Sigmoid colon (tissue), 4 donors: ENCODE data around the gene ITSN2.

Experiments used
- EP300 ChIP-seq, 4 donors: sonication (generic); formaldehyde crosslinking; IDR thresholded peaks; one replicate each; pipeline ENCODE4 v1.6.1; 2017; ENCODE audit warnings: antibody characterized with exemption in 4 of 4
- POLR2AphosphoS5 ChIP-seq, 4 donors: sonication (generic); formaldehyde crosslinking; IDR thresholded peaks; one replicate each; pipeline ENCODE4 v1.6.1; 2017; ENCODE audit warnings: antibody characterized with exemption in 4 of 4
- TF ChIP-seq, protein P1 (sequence below), 4 experiments: fragments of 450-650 bp in 3 of 4; fragments of 200-600 bp in 1 of 4; IDR thresholded peaks; one replicate each; pipeline ENCODE4 v1.5.1; 2016 to 2019; ENCODE audit warnings: antibody characterized with exemption in 4 of 4, mild to moderate bottlenecking in 3 of 4, moderate library complexity in 2 of 4

DNA sequence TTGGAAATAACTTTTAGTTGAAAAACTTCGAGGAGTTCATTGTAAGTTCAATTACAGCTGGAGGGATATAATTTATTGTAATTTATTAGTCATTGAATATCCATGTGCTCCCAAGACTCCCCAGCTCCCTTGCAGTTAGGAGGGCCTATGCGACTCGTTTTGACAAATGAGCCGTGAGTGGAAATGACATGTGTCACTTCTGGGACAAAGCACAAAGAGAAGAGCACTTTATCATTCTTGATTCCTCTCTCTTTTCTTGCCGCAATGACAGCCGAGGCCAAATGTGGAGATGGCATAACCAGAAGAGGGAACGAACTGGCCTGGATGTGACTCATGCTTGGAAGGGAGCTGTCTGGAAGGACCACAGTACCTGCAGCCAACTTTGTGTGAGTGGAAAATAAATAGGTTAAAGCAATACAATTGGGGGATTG lies 44.2 kb upstream of the ITSN2 start:
- TF ChIP-seq, protein P1, sequence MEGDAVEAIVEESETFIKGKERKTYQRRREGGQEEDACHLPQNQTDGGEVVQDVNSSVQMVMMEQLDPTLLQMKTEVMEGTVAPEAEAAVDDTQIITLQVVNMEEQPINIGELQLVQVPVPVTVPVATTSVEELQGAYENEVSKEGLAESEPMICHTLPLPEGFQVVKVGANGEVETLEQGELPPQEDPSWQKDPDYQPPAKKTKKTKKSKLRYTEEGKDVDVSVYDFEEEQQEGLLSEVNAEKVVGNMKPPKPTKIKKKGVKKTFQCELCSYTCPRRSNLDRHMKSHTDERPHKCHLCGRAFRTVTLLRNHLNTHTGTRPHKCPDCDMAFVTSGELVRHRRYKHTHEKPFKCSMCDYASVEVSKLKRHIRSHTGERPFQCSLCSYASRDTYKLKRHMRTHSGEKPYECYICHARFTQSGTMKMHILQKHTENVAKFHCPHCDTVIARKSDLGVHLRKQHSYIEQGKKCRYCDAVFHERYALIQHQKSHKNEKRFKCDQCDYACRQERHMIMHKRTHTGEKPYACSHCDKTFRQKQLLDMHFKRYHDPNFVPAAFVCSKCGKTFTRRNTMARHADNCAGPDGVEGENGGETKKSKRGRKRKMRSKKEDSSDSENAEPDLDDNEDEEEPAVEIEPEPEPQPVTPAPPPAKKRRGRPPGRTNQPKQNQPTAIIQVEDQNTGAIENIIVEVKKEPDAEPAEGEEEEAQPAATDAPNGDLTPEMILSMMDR (IDR thresholded peaks at IDR 0.05): no peak
- TF ChIP-seq POLR2AphosphoS5 (IDR thresholded peaks at IDR 0.05): peak in 1 of 4 donors; percentile 53
- TF ChIP-seq EP300 (IDR thresholded peaks at IDR 0.05): no peak
